H1 (cell line): ENCODE measurements around the gene MMP28.

Source experiments
- CTCF ChIP-seq, 3 experiments: IDR thresholded peaks; 1 replicate in 2 of 3; 2 replicates in 1 of 3; pipeline versions ENCODE4 v1.5.1 to v1.6.1; 2011; ENCODE audit warnings: low read length in 3 of 3, mild to moderate bottlenecking in 3 of 3, inconsistent platforms in 2 of 3, low read depth in 1 of 3, moderate library complexity in 1 of 3; ENCODE audit not compliant: insufficient read depth in 1 of 3; ENCODE audit errors: control extremely low read depth in 1 of 3
- EP300 ChIP-seq, 2 experiments: IDR thresholded peaks; 1 replicate in 1 of 2; 2 replicates in 1 of 2; pipeline ENCODE4 v1.6.1; 2011 to 2012; ENCODE audit warnings: low read depth in 2 of 2, low read length in 2 of 2, mild to moderate bottlenecking in 2 of 2, borderline replicate concordance in 1 of 2, inconsistent platforms in 1 of 2, moderate library complexity in 1 of 2
- FOSL1 ChIP-seq: IDR thresholded peaks from 2 replicates; pipeline ENCODE4 v1.6.1; 2011; ENCODE audit warnings: mild to moderate bottlenecking, low read depth, low read length, moderate library complexity; ENCODE audit not compliant: insufficient read depth
- POLR2A ChIP-seq, 2 experiments: IDR thresholded peaks; 1 replicate in 1 of 2; 2 replicates in 1 of 2; pipeline ENCODE4 v1.6.1; 2011; ENCODE audit warnings: low read depth in 2 of 2, low read length in 2 of 2, mild to moderate bottlenecking in 2 of 2; ENCODE audit errors: control extremely low read depth in 1 of 2
- TBP ChIP-seq: IDR thresholded peaks from 2 replicates; pipeline ENCODE4 v1.6.1; 2011; ENCODE audit warnings: low read depth, low read length, improper control_type of control experiment

GRCh38 chr17:35774499-35774898 is 20.9 kb downstream of the MMP28 start:
- no peak for TF ChIP-seq CTCF (IDR thresholded peaks at IDR 0.05; ENCODE audit: control extremely low read depth in 1 of 3, insufficient read depth in 1 of 3, low read depth in 1 of 3, low read length in 3 of 3)
- TF ChIP-seq FOSL1 = no peak
- TF ChIP-seq POLR2A (IDR thresholded peaks at IDR 0.05; ENCODE audit: control extremely low read depth in 1 of 2, low read depth in 2 of 2, low read length in 2 of 2) = no peak
- no peak for TF ChIP-seq EP300 (IDR thresholded peaks at IDR 0.05; ENCODE audit: borderline replicate concordance in 1 of 2, low read depth in 2 of 2, low read length in 2 of 2)
- TF ChIP-seq TBP = no peak
